OCI-LY7 (cell line): Measurements from ENCODE around the gene RPS24. TPM values are rescaled to one million over a fixed set of nuclear protein-coding genes. Genes with fewer than 3 reads are reported as not detected.

Experiments
- BruUV-seq: library from RNA; stranded (reverse); fragments of 400-500 nt; replicated peaks from 2 replicates; lab custom pipeline; 2021; lab: Mats Ljungman, UMichigan
- CTCF ChIA-PET: fragments of 300-600 bp; sonication (Branson Sonifier 250); formaldehyde crosslinking; loops from one replicate; lab custom pipeline; 2022; ENCODE audit warnings: antibody characterized with exemption; ENCODE audit not compliant: unreplicated experiment; lab: Charles Lee
- POLR2A ChIA-PET: fragments of 300-600 bp; sonication (Branson Sonifier 250); formaldehyde crosslinking; loops from one replicate; lab custom pipeline; 2022; ENCODE audit warnings: antibody characterized with exemption; lab: Charles Lee
- DNase-seq: peaks from one replicate; pipeline ENCODE4 v3.0.0-alpha.2; 2015; ENCODE audit warnings: low spot score
- H2AFZ ChIP-seq: fragments of 200-600 bp; sonication (generic), shearing (Covaris generic); 2 replicates; pipeline ENCODE4 v1.6.1; 2014; ENCODE audit warnings: mild to moderate bottlenecking, antibody characterized with exemption, low read length, moderate library complexity
- H3K27ac ChIP-seq: fragments of 200-600 bp; sonication (generic); 2 replicates; pipeline ENCODE4 v1.5.1; 2014; ENCODE audit warnings: mixed run types, low read depth, mild to moderate bottlenecking, moderate library complexity, low read length, inconsistent platforms; ENCODE audit not compliant: poor library complexity, severe bottlenecking
- H3K36me3 ChIP-seq: fragments of 200-600 bp; sonication (generic); 2 replicates; pipeline ENCODE4 v1.6.1; 2014; ENCODE audit warnings: mild to moderate bottlenecking, antibody characterized with exemption, low read length, moderate library complexity, mixed read lengths; ENCODE audit not compliant: insufficient read depth
- H3K4me1 ChIP-seq: fragments of 200-600 bp; sonication (generic); 2 replicates; pipeline ENCODE4 v1.5.1; 2014; ENCODE audit warnings: mild to moderate bottlenecking, low read length; ENCODE audit not compliant: insufficient read depth, poor library complexity, severe bottlenecking
- H3K4me2 ChIP-seq: fragments of 200-600 bp; sonication (generic); 2 replicates; pipeline ENCODE4 v1.6.1; 2014; ENCODE audit warnings: mild to moderate bottlenecking, low read length
- H3K4me3 ChIP-seq: fragments of 200-600 bp; sonication (generic); 2 replicates; pipeline ENCODE4 v1.5.1; 2014; ENCODE audit warnings: mild to moderate bottlenecking, low read depth, low read length; ENCODE audit not compliant: poor library complexity, severe bottlenecking
- H3K79me2 ChIP-seq: fragments of 200-600 bp; sonication (generic); 2 replicates; pipeline ENCODE4 v1.6.1; 2016; ENCODE audit warnings: low read depth, mild to moderate bottlenecking, low read length, moderate library complexity, mixed read lengths; ENCODE audit not compliant: insufficient read depth
- H3K9me2 ChIP-seq: fragments of 200-600 bp; sonication (generic); 2 replicates; pipeline ENCODE4 v1.6.1; 2016; ENCODE audit warnings: mild to moderate bottlenecking, low read length, mixed read lengths; ENCODE audit not compliant: insufficient read depth
- H3K9me3 ChIP-seq: fragments of 200-600 bp; sonication (generic); 2 replicates; pipeline ENCODE4 v1.6.1; 2014; ENCODE audit warnings: mild to moderate bottlenecking, mixed run types, low read length, mixed read lengths
- H4K20me1 ChIP-seq: fragments of 200-600 bp; sonication (generic); 2 replicates; pipeline ENCODE4 v1.6.1; 2014; ENCODE audit warnings: mild to moderate bottlenecking, antibody characterized with exemption, low read length, moderate library complexity, mixed read lengths; ENCODE audit not compliant: insufficient read depth
- EZH2phosphoT487 ChIP-seq: fragments of 200-600 bp; sonication (generic); IDR thresholded peaks from 2 replicates; pipeline ENCODE4 v1.6.1; 2018; ENCODE audit warnings: low read depth, borderline replicate concordance, mild to moderate bottlenecking, mixed run types, antibody characterized with exemption, low read length, moderate library complexity, mixed read lengths
- intact Hi-C: fragments of 100-400 bp; cut with micrococcal nuclease; formaldehyde crosslinking; loops from one replicate; pipeline ENCODE4 v1.10.0; 2022; ENCODE audit not compliant: unreplicated experiment
- total RNA-seq, 2 experiments: library from RNA; depleted of rRNA in 1 of 2; stranded (reverse); fragments of >200 nt in 1 of 2; shearing (Covaris generic) in 1 of 2; gene quantifications; 2 replicates each; pipeline ENCODE4 v1.2.3, GENCODE V29; 2014 to 2022
- TF ChIP-seq, protein P1 (sequence below): fragments of 200-600 bp; sonication (generic); conservative IDR thresholded peaks from 2 replicates; pipeline ENCODE4 v1.5.1; 2014; ENCODE audit warnings: mild to moderate bottlenecking, antibody characterized with exemption, low read length, moderate library complexity, mixed read lengths

RPS24 gene
- total RNA-seq, 2 experiments from 2014 or later, result 2,059 to 3,395 TPM

GRCh38 chr10:78035933-78036583 is 2.4 kb downstream of the RPS24 start:
- H3K4me1 ChIP-seq, result peaks cover 65% of the 10 kb centered on the region
- CTCF ChIA-PET, result no interaction called here

GRCh38 chr10:78038105-78038504 is 4.4 kb downstream of the RPS24 start:
- H3K4me1 ChIP-seq, result peaks cover 76% of the 10 kb centered on the region
- H3K9me2 ChIP-seq, result no peaks in the 10 kb centered on the region
- no peaks in the 10 kb centered on the region for H3K9me3 ChIP-seq
- H4K20me1 ChIP-seq, result peaks cover 71% of the 10 kb centered on the region
- intact Hi-C loops, result no loop called here
- H3K4me3 ChIP-seq, result peak overlapping the region; percentile 85
- BruUV-seq, result no TSS peak
- peak overlapping the region; percentile 94 for H3K4me2 ChIP-seq
- peaks cover 76% of the 10 kb centered on the region for H3K79me2 ChIP-seq
- H3K27ac ChIP-seq, result no peak overlapping the region
- ChIA-PET POLR2A (no interaction called here), CTCF (no interaction called here)
- no peak overlapping the region for H2AFZ ChIP-seq
- TF ChIP-seq, protein P1, sequence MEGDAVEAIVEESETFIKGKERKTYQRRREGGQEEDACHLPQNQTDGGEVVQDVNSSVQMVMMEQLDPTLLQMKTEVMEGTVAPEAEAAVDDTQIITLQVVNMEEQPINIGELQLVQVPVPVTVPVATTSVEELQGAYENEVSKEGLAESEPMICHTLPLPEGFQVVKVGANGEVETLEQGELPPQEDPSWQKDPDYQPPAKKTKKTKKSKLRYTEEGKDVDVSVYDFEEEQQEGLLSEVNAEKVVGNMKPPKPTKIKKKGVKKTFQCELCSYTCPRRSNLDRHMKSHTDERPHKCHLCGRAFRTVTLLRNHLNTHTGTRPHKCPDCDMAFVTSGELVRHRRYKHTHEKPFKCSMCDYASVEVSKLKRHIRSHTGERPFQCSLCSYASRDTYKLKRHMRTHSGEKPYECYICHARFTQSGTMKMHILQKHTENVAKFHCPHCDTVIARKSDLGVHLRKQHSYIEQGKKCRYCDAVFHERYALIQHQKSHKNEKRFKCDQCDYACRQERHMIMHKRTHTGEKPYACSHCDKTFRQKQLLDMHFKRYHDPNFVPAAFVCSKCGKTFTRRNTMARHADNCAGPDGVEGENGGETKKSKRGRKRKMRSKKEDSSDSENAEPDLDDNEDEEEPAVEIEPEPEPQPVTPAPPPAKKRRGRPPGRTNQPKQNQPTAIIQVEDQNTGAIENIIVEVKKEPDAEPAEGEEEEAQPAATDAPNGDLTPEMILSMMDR, result no peak
- TF ChIP-seq EZH2phosphoT487, result no peak
- peaks cover 89% of the 10 kb centered on the region for H3K36me3 ChIP-seq
- DNase-seq, result no peak

More at GRCh38 chr10:78035933-78036583, 2.4 kb downstream of the RPS24 start:
- DNase-seq, result no peak
- Histone ChIP-seq H3K4me2 (peak overlapping the region; percentile 94), H3K27ac (no peak overlapping the region), H3K36me3 (peaks cover 70% of the 10 kb centered on the region), H4K20me1 (peaks cover 66% of the 10 kb centered on the region), H3K4me3 (peak overlapping the region; percentile 85), H3K9me3 (no peaks in the 10 kb centered on the region), H3K79me2 (peaks cover 74% of the 10 kb centered on the region), H2AFZ (no peak overlapping the region), H3K9me2 (no peaks in the 10 kb centered on the region)
- POLR2A ChIA-PET, result interaction anchor here (0.8 to 2.2 kb wide), 2 partner anchors 10 to 578 kb away, joined by 3 to 5 read pairs; no protein-coding TSS in a partner anchor
- intact Hi-C loops, result no loop called here
- no peak for TF ChIP-seq EZH2phosphoT487
- TF ChIP-seq, protein P1, result no peak
- no TSS peak for BruUV-seq
